PC-3 (cell line): ENCODE data around the gene AGRN. TPM values are rescaled to one million over a fixed set of nuclear protein-coding genes. Genes with fewer than 3 reads are reported as not detected.
"Not testable (repeated sequence)": the region's sequence is repeated elsewhere in the genome, so short reads cannot be mapped to it uniquely, and the experiment has no call there.

Experiments
- ATAC-seq: fragments of 200-7000 bp; cut with Tn5 transposase; 2 replicates; pipeline ENCODE4 v1.9.1; 2020; ENCODE audit warnings: mild to moderate bottlenecking, moderate library complexity
- BruUV-seq: library from RNA; stranded (reverse); fragments of 400-500 nt; replicated peaks from 2 replicates; lab custom pipeline; 2021; lab: Mats Ljungman, UMichigan
- CTCF ChIA-PET: fragments of 300-600 bp; sonication (Branson Sonifier 250); formaldehyde crosslinking; loops from one replicate; lab custom pipeline; 2022; ENCODE audit warnings: antibody characterized with exemption; lab: Charles Lee
- POLR2A ChIA-PET: fragments of 300-600 bp; sonication (Branson Sonifier 250); formaldehyde crosslinking; loops from one replicate; lab custom pipeline; 2022; ENCODE audit warnings: antibody characterized with exemption; ENCODE audit not compliant: unreplicated experiment; lab: Charles Lee
- DNase-seq: peaks from one replicate; pipeline ENCODE4 v3.0.0-alpha.2; 2015
- H2AFZ ChIP-seq: fragments of 300-600 bp; sonication (generic); 2 replicates; pipeline ENCODE4 v1.6.0; 2016; ENCODE audit warnings: antibody characterized with exemption, low read length
- H3F3A ChIP-seq: fragments of 300-600 bp; sonication (generic); one replicate; pipeline ENCODE4 v1.6.0; 2017; ENCODE audit warnings: antibody characterized with exemption, low read length, control low read depth, mild to moderate bottlenecking; ENCODE audit not compliant: unreplicated experiment
- H3K27ac ChIP-seq: fragments of 300-600 bp; sonication (generic); 2 replicates; pipeline ENCODE4 v1.5.1; 2016; ENCODE audit warnings: mild to moderate bottlenecking, low read length
- H3K27me3 ChIP-seq: fragments of 300-600 bp; sonication (generic); 2 replicates; pipeline ENCODE4 v1.6.1; 2016; ENCODE audit warnings: low read length, mixed read lengths
- H3K36me3 ChIP-seq: fragments of 300-600 bp; sonication (generic); 2 replicates; pipeline ENCODE4 v1.6.1; 2016; ENCODE audit warnings: low read depth, mixed run types, low read length, mixed read lengths
- H3K4me1 ChIP-seq: fragments of 300-600 bp; sonication (generic); 2 replicates; pipeline ENCODE4 v1.5.1; 2016; ENCODE audit warnings: low read length; ENCODE audit not compliant: insufficient read depth
- H3K4me2 ChIP-seq: fragments of 300-600 bp; sonication (generic); 2 replicates; pipeline ENCODE4 v1.6.0; 2016; ENCODE audit warnings: low read length
- H3K4me3 ChIP-seq: fragments of 300-600 bp; sonication (generic); 2 replicates; pipeline ENCODE4 v1.5.1; 2016; ENCODE audit warnings: mild to moderate bottlenecking, low read length, mixed read lengths
- H3K79me2 ChIP-seq: fragments of 300-600 bp; sonication (generic); 2 replicates; pipeline ENCODE4 v1.6.1; 2017; ENCODE audit warnings: low read length, mixed read lengths
- H3K9ac ChIP-seq: fragments of 300-600 bp; sonication (generic); 2 replicates; pipeline ENCODE4 v1.6.0; 2016; ENCODE audit warnings: mild to moderate bottlenecking, low read length
- H3K9me2 ChIP-seq: fragments of 300-600 bp; sonication (generic); replicated peaks from 2 replicates; pipeline ENCODE4 v1.6.1; 2016; ENCODE audit warnings: mixed run types, low read length, mixed read lengths
- H3K9me3 ChIP-seq: fragments of 300-600 bp; sonication (generic); 2 replicates; pipeline ENCODE4 v1.6.1; 2016; ENCODE audit warnings: low read length, mixed read lengths
- H4K20me1 ChIP-seq: fragments of 300-600 bp; sonication (generic); 2 replicates; pipeline ENCODE4 v1.6.1; 2016; ENCODE audit warnings: low read length, mixed read lengths
- EZH2 ChIP-seq: fragments of 300-600 bp; sonication (generic); IDR thresholded peaks from one replicate; pipeline ENCODE4 v1.6.1; 2017; ENCODE audit warnings: antibody characterized with exemption, mild to moderate bottlenecking, low read length; ENCODE audit not compliant: unreplicated experiment
- EZH2phosphoT487 ChIP-seq: fragments of 300-600 bp; sonication (generic); IDR thresholded peaks from 2 replicates; pipeline ENCODE4 v1.6.1; 2018; ENCODE audit warnings: mild to moderate bottlenecking, antibody characterized with exemption, low read length, borderline replicate concordance
- intact Hi-C: fragments of 100-400 bp; cut with micrococcal nuclease; formaldehyde crosslinking; loops from 2 replicates; pipeline ENCODE4 v1.9.0; 2023
- total RNA-seq: library from RNA; depleted of rRNA; stranded (reverse); fragments of >200 nt; gene quantifications from 2 replicates; pipeline ENCODE4 v1.2.3, GENCODE V29; 2014
- TF ChIP-seq, protein P1 (sequence below): fragments of 300-600 bp; sonication (generic); conservative IDR thresholded peaks from 2 replicates; pipeline ENCODE4 v1.5.1; 2017; ENCODE audit warnings: antibody characterized with exemption, low read depth, mild to moderate bottlenecking, low read length

Gene AGRN
- total RNA-seq, 1 experiment from 2014 or later, result 273 TPM

DNA sequence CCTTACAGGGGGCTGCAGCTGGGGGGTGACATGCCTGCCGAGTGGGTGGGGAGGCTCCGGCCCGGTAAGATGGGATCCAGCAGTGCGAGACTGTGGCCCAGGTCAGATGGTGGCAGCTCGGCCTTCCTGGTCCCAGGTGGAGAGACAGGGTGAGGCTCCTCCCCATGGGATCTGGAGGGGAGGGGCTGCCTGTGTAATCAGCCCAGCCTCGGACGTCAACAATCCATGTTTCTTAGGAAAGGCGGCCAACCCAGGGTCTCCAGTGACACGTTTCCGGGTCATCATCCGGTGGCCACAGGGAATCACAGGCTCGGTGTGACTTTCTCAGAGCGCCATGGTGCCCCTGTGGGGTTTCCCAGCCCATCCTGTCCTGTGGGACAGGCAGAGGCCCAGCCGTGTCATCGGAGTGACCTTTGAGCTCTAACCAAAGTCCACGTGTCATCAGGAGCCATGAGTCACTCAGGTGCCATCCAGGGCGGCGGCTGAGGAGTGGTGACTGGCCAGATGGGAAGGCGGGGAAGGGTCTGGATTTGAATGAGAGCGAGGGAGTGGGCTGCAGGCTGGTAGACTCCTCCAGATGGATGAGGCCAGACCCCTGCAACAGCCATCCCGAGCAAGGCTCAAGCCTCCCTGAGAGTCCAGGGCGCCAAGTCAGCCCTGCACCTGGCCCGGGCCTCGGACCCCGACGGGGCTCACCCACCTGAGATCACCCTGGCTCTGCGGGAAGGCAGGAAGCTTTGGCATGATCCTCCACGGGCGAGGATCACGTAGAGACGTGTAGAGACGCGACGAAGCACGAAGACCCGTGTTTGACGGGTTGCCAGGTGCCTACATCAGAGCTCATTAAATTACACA is 13.4 kb upstream of the AGRN start:
- no peaks in the 10 kb centered on the region for H3K9me3 ChIP-seq
- no peak overlapping the region for H3K4me3 ChIP-seq
- H3F3A ChIP-seq, result no peaks in the 10 kb centered on the region
- H3K9ac ChIP-seq, result peak overlapping the region; percentile 37; the same call in 1 of the 2 replicates
- ATAC-seq (peak; percentile 24), DNase-seq (peak; percentile 75)
- H2AFZ ChIP-seq, result no peak overlapping the region
- no peaks in the 10 kb centered on the region for H3K27me3 ChIP-seq
- H3K36me3 ChIP-seq, result no peaks in the 10 kb centered on the region
- TF ChIP-seq EZH2phosphoT487 (no peak), EZH2 (no peak)
- TF ChIP-seq, protein P1, sequence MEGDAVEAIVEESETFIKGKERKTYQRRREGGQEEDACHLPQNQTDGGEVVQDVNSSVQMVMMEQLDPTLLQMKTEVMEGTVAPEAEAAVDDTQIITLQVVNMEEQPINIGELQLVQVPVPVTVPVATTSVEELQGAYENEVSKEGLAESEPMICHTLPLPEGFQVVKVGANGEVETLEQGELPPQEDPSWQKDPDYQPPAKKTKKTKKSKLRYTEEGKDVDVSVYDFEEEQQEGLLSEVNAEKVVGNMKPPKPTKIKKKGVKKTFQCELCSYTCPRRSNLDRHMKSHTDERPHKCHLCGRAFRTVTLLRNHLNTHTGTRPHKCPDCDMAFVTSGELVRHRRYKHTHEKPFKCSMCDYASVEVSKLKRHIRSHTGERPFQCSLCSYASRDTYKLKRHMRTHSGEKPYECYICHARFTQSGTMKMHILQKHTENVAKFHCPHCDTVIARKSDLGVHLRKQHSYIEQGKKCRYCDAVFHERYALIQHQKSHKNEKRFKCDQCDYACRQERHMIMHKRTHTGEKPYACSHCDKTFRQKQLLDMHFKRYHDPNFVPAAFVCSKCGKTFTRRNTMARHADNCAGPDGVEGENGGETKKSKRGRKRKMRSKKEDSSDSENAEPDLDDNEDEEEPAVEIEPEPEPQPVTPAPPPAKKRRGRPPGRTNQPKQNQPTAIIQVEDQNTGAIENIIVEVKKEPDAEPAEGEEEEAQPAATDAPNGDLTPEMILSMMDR, result no peak
- peak overlapping the region; percentile 22; the same call in 1 of the 2 replicates for H3K4me2 ChIP-seq
- H4K20me1 ChIP-seq, result no peaks in the 10 kb centered on the region
- ChIA-PET CTCF (no interaction called here), POLR2A (no interaction called here)
- intact Hi-C loops, result no loop called here
- no TSS peak for BruUV-seq
- H3K4me1 ChIP-seq, result peaks cover 15% of the 10 kb centered on the region
- no peaks in the 10 kb centered on the region for H3K9me2 ChIP-seq
- peak overlapping the region; percentile 51 for H3K27ac ChIP-seq
- H3K79me2 ChIP-seq, result peaks cover 14% of the 10 kb centered on the region

DNA sequence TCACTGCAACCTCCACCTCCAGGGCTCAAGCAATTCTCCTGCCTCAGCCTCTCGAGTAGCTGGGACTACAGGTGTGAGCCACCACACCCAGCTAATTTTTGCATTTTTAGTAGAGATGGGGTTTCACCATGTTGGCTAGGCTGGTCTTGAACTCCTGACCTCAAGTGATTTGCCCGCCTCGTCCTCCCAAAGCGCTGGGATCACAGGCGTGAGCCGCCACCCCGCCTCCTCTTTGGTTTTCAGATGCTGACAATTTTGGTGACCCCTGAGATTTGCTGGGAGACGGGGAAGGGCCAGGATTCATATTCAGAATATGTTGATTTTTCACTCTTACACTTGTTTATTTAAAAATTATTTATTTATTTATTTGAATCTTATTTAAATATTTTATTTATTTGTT is 9.8 kb upstream of the AGRN start:
- intact Hi-C loops, result loop anchor here (5.0 kb wide), 1 partner anchor 107 kb away; the partner anchor contains the start of gene C1orf159
- H3K9me3 ChIP-seq, H3K4me2 ChIP-seq, H3K27ac ChIP-seq, H3F3A ChIP-seq, BruUV-seq, DNase-seq, H3K9ac ChIP-seq, CTCF ChIA-PET, H3K36me3 ChIP-seq, ATAC-seq, H4K20me1 ChIP-seq, H2AFZ ChIP-seq, H3K27me3 ChIP-seq, H3K4me3 ChIP-seq, H3K9me2 ChIP-seq: not testable (repeated sequence)
- Histone ChIP-seq H3K4me1 (peaks cover 35% of the 10 kb centered on the region), H3K79me2 (peaks cover 18% of the 10 kb centered on the region)
- POLR2A ChIA-PET, result interaction anchor here (0.7 kb wide), 1 partner anchor 8 kb away, joined by 3 read pairs; no protein-coding TSS in a partner anchor

DNA sequence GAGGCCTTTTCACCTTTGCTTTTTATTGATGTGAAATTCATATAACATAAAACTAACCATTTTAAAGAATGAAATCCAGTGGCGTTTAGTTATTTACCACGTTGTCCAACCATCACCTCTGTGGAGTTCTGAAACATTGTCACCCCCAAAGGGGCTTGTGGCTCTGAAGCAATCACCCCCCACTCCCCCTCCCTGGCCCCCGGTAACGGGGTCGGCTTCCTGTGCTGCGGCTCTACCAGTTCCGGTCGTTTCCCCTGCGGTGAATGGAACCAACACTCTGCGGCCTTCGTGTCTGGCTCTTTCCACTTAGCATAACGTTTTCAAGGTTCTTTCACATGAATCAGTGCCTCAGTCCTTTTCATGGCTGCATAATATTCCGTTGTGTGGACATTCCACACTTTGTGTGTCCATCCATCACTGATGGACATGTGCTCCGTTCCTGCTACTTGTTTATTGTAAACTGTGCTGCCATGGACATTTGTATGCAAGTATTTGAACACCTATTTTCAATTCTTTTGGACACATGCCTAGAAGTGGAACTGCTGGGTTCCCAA is 8.4 kb upstream of the AGRN start:
- H3K79me2 ChIP-seq, result peaks cover 22% of the 10 kb centered on the region
- H3K4me1 ChIP-seq, result peaks cover 28% of the 10 kb centered on the region
- TF ChIP-seq EZH2 (no peak), EZH2phosphoT487 (no peak)
- TF ChIP-seq, protein P1, result no peak
- BruUV-seq, result no TSS peak
- H3K4me3 ChIP-seq, result no peak overlapping the region
- CTCF ChIA-PET, result no interaction called here
- H4K20me1 ChIP-seq, result no peaks in the 10 kb centered on the region
- H3K9me2 ChIP-seq, result no peaks in the 10 kb centered on the region
- no peaks in the 10 kb centered on the region for H3K27me3 ChIP-seq
- no peaks in the 10 kb centered on the region for H3F3A ChIP-seq
- no peak overlapping the region for H3K27ac ChIP-seq
- no peaks in the 10 kb centered on the region for H3K36me3 ChIP-seq
- H3K9ac ChIP-seq, result no peak overlapping the region
- intact Hi-C loops, result loop anchor here (5.0 kb wide), 1 partner anchor 106 kb away; the partner anchor contains the start of gene C1orf159
- H3K9me3 ChIP-seq, result no peaks in the 10 kb centered on the region
- DNase-seq, result no peak
- no peak overlapping the region for H2AFZ ChIP-seq
- POLR2A ChIA-PET, result no interaction called here
- H3K4me2 ChIP-seq, result no peak overlapping the region
- no peak for ATAC-seq

DNA sequence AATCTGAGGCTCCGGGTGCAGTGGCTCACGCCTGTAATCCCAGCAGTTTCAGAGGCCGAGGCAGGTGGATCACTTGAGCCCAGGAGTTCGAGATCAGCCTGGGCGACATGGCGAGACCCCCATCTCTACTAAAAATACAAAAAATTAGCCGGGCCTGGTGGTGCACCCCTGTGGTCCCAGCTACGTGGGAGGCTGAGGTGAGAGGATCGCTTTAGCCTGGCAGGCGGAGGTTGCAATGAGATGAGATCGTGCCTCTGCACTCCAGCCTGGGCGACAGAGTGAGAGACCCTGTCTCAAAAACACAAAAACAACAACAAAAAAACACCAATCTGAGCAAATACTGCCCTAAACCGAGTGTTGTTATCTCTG is 7.2 kb upstream of the AGRN start:
- Histone ChIP-seq H3K4me1 (peaks cover 23% of the 10 kb centered on the region), H3K27ac (peak overlapping the region; percentile 66), H3K4me3 (peak overlapping the region; percentile 76), H2AFZ (peak overlapping the region; percentile 49), H3K9ac (peak overlapping the region; percentile 71), H3K79me2 (peaks cover 22% of the 10 kb centered on the region), H3K4me2 (peak overlapping the region; percentile 96)
- H3K27me3 ChIP-seq, CTCF ChIA-PET, H3K9me2 ChIP-seq, H3K9me3 ChIP-seq, DNase-seq, H4K20me1 ChIP-seq, ATAC-seq, H3F3A ChIP-seq, H3K36me3 ChIP-seq: not testable (repeated sequence)
- intact Hi-C loops, result loop anchor here (1.0 to 5.0 kb wide), 2 partner anchors 12 to 105 kb away; partner anchors contain the start of genes C1orf159 and HES4
- POLR2A ChIA-PET, result interaction anchor here (0.6 kb wide), 1 partner anchor 9 kb away, joined by 3 read pairs; no protein-coding TSS in a partner anchor
- BruUV-seq, result TSS peak; percentile 83
